Mammary epithelial cell (primary cell): ENCODE measurements around the gene PTCH2.

Experiments used
- CTCF ChIP-seq, 2 donors: IDR thresholded peaks in 1 of 2; conservative IDR thresholded peaks in 1 of 2; 2 replicates each; pipeline ENCODE4 v1.5.1; 2011 to 2012; ENCODE audit warnings: inconsistent platforms in 2 of 2, low read length in 2 of 2, mild to moderate bottlenecking in 2 of 2, control low read depth in 1 of 2, low read depth in 1 of 2; ENCODE audit not compliant: insufficient read depth in 1 of 2; ENCODE audit errors: extremely low read depth in 1 of 2
- EZH2 ChIP-seq: IDR thresholded peaks from 2 replicates; pipeline ENCODE4 v1.6.1; 2012; ENCODE audit warnings: low read length, inconsistent platforms, borderline replicate concordance

DNA sequence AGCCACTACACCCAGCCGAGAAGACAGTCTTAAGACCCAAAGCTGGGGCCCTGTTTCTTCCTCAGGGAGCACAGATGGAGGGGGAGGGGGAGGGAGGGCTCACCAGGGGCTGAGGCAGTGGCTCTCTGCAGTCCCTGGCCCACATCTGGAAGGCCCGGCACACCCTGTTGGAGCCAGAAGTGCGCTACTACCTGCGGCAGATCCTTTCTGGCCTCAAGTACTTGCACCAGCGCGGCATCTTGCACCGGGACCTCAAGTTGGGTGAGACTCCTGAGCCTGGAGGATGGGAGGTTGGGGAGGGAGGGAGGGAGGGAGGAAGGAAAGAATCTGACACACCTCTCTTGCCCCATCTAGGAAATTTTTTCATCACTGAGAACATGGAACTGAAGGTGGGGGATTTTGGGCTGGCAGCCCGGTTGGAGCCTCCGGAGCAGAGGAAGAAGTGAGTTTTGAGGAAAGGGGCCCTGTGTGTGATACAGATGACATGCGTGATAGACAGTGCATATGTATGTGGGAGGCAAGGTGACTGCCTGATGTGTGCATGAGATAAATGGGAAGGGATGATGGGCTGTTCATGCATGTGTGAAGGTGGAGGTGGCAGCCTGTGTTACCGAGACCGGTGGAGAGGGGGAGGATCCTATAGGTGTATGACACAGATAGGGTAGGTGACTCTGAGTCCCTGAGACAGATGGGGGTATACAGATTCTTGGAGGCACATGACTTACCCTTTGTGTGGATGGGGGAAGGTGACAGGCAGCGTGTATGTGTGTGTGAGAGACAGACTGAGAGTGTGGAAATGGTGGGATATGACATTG, 41.4 kb downstream of the PTCH2 start:
- TF ChIP-seq CTCF (conservative IDR thresholded peaks at IDR 0.05 in 1 of 2, IDR thresholded peaks at IDR 0.05 in 1 of 2; ENCODE audit: extremely low read depth in 1 of 2, insufficient read depth in 1 of 2, low read depth in 1 of 2, low read length in 2 of 2) (no peak), EZH2 (no peak)
